Measurements from ENCODE around the gene DDRGK1.

GRCh38 chr20:3222635-3223600 lies 18.4 kb upstream of the DDRGK1 start:
- no peak for TF ChIP-seq POLR2A (IDR thresholded peaks at IDR 0.05)
- TF ChIP-seq, protein P1, sequence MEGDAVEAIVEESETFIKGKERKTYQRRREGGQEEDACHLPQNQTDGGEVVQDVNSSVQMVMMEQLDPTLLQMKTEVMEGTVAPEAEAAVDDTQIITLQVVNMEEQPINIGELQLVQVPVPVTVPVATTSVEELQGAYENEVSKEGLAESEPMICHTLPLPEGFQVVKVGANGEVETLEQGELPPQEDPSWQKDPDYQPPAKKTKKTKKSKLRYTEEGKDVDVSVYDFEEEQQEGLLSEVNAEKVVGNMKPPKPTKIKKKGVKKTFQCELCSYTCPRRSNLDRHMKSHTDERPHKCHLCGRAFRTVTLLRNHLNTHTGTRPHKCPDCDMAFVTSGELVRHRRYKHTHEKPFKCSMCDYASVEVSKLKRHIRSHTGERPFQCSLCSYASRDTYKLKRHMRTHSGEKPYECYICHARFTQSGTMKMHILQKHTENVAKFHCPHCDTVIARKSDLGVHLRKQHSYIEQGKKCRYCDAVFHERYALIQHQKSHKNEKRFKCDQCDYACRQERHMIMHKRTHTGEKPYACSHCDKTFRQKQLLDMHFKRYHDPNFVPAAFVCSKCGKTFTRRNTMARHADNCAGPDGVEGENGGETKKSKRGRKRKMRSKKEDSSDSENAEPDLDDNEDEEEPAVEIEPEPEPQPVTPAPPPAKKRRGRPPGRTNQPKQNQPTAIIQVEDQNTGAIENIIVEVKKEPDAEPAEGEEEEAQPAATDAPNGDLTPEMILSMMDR (IDR thresholded peaks at IDR 0.05): no peak

All from esophagus squamous epithelium (tissue), 4 donors.